Measurements from ENCODE around the gene ELMO1.

The ELMO1 gene

GRCh38 chr7:36898186-36898585 lies 550.5 kb downstream of the ELMO1 start:
- TF ChIP-seq CTCF (IDR thresholded peaks at IDR 0.05; ENCODE audit: insufficient read depth, missing control alignments): no peak
- DNase-seq (ENCODE audit: insufficient read length, low spot score): no peak
- FAIRE-seq: no peak

- DNase-seq (ENCODE audit: insufficient read length, low spot score) (no peak), FAIRE-seq (no peak)
- TF ChIP-seq CTCF (IDR thresholded peaks at IDR 0.05; ENCODE audit: insufficient read depth, missing control alignments): no peak
These were observed 551.6 kb downstream of the ELMO1 start for GRCh38 chr7:36896956-36897590.

GRCh38 chr7:36896418-36896817 lies 552.2 kb downstream of the ELMO1 start:
- FAIRE-seq: no peak
- no peak for DNase-seq (ENCODE audit: insufficient read length, low spot score)
- no peak for TF ChIP-seq CTCF (IDR thresholded peaks at IDR 0.05; ENCODE audit: insufficient read depth, missing control alignments)

- DNase-seq (ENCODE audit: insufficient read length, low spot score): no peak
- TF ChIP-seq CTCF (IDR thresholded peaks at IDR 0.05; ENCODE audit: insufficient read depth, missing control alignments): no peak
- no peak for FAIRE-seq
These were observed 553.5 kb downstream of the ELMO1 start for GRCh38 chr7:36895192-36895591.

GRCh38 chr7:36894190-36894589 lies 554.5 kb downstream of the ELMO1 start:
- DNase-seq (ENCODE audit: insufficient read length, low spot score) (no peak), FAIRE-seq (no peak)
- TF ChIP-seq CTCF (IDR thresholded peaks at IDR 0.05; ENCODE audit: insufficient read depth, missing control alignments): no peak

GRCh38 chr7:36889182-36889581 lies 559.5 kb downstream of the ELMO1 start:
- no peak for TF ChIP-seq CTCF (IDR thresholded peaks at IDR 0.05; ENCODE audit: insufficient read depth, missing control alignments)
- FAIRE-seq (no peak), DNase-seq (ENCODE audit: insufficient read length, low spot score) (no peak)

- DNase-seq (ENCODE audit: insufficient read length, low spot score): no peak
- no peak for FAIRE-seq
- TF ChIP-seq CTCF (IDR thresholded peaks at IDR 0.05; ENCODE audit: insufficient read depth, missing control alignments): no peak
These were observed 560.7 kb downstream of the ELMO1 start for GRCh38 chr7:36887969-36888368.
